ENCODE measurements around the gene ACTL7A. TPM values are rescaled to one million over a fixed set of nuclear protein-coding genes. Genes with fewer than 3 reads are reported as not detected.

ACTL7A gene
- total and polyA plus RNA-seq, 2 of the 13 experiments (the other 11 are each of a cell fraction or from before 2014, with no cell fraction given) = not detected

GRCh38 chr9:108836781-108837180, 25.3 kb upstream of the ACTL7A start:
- intact Hi-C loops (cut with micrococcal nuclease; ENCODE audit: unreplicated experiment) = no loop called here
- Histone ChIP-seq H3K27me3 (ENCODE audit: control insufficient read depth in 1 of 2, insufficient read depth in 2 of 2, low read length in 2 of 2) (no peaks in the 10 kb centered on the region), H3K27ac (ENCODE audit: extremely low read length, insufficient read depth, low read length) (no peak overlapping the region), H4K20me1 (ENCODE audit: insufficient read depth, low read length) (no peaks in the 10 kb centered on the region), H2AFZ (ENCODE audit: low read length) (no peak overlapping the region), H3K4me3 (replicated peaks in 1 of 3; ENCODE audit: insufficient read depth in 1 of 3, low read depth in 2 of 3, low read length in 3 of 3) (no peak overlapping the region), H3K9me3 (ENCODE audit: low read length) (no peaks in the 10 kb centered on the region), H3K79me2 (ENCODE audit: insufficient read depth, low read length) (no peaks in the 10 kb centered on the region), H3K4me1 (ENCODE audit: insufficient read depth, low read length) (peaks cover 32% of the 10 kb centered on the region), H3K4me2 (ENCODE audit: low read depth, low read length) (no peak overlapping the region), H3K36me3 (replicated peaks in 1 of 2; ENCODE audit: control insufficient read depth in 1 of 2, insufficient read depth in 2 of 2, low read length in 2 of 2) (no peaks in the 10 kb centered on the region), H3K9ac (ENCODE audit: insufficient read depth, low read depth, low read length) (no peak overlapping the region)
- CTCF ChIA-PET (ENCODE audit: low intra/inter-chr PET ratio, low total read pairs) = no interaction called here
- TF ChIP-seq TCF7 (IDR thresholded peaks at IDR 0.05; ENCODE audit: low read depth) (no peak), ZNF615 (CRISPR knock-in tag; IDR thresholded peaks at IDR 0.05; ENCODE audit: borderline replicate concordance) (no peak), ZNF574 (CRISPR knock-in tag; IDR thresholded peaks at IDR 0.05) (no peak), ZMYM3 (CRISPR knock-in tag; IDR thresholded peaks at IDR 0.05) (no peak), KAT8 (CRISPR knock-in tag; IDR thresholded peaks at IDR 0.05) (no peak), IRF2 (CRISPR knock-in tag; IDR thresholded peaks at IDR 0.05) (no peak), TCF7L2 (IDR thresholded peaks at IDR 0.05; ENCODE audit: low read depth, low read length) (no peak), HNF1A (IDR thresholded peaks at IDR 0.05; ENCODE audit: low read depth) (no peak), HNF1A (CRISPR knock-in tag; IDR thresholded peaks at IDR 0.05; ENCODE audit: borderline replicate concordance) (no peak), HHEX (CRISPR knock-in tag; IDR thresholded peaks at IDR 0.05) (no peak), ZNF224 (CRISPR knock-in tag; IDR thresholded peaks at IDR 0.05) (no peak), SMARCC2 (IDR thresholded peaks at IDR 0.05) (no peak), ZNF674 (CRISPR knock-in tag; IDR thresholded peaks at IDR 0.05; ENCODE audit: low read depth) (no peak), PLRG1 (conservative IDR thresholded peaks at IDR 0.05) (no peak), ARHGAP35 (CRISPR knock-in tag; IDR thresholded peaks at IDR 0.05; ENCODE audit: borderline replicate concordance) (no peak), RBAK (CRISPR knock-in tag; IDR thresholded peaks at IDR 0.05) (no peak), JUN (CRISPR knock-in tag; IDR thresholded peaks at IDR 0.05) (no peak), GMEB2 (CRISPR knock-in tag; IDR thresholded peaks at IDR 0.05; ENCODE audit: low read depth) (no peak), ZNF235 (CRISPR knock-in tag; IDR thresholded peaks at IDR 0.05; ENCODE audit: borderline replicate concordance) (no peak)
- WGBS (ENCODE audit: low lambda C conversion rate) = 53% methylated on average over 5 of the region's 5 CpGs
- DNase-seq (ENCODE audit: low spot score) (no peak), ATAC-seq (no peak), FAIRE-seq (no peak)
- BruUV-seq (replicated peaks) = no TSS peak
- in situ Hi-C loops (cut with HindIII; ENCODE audit: extremely low pct_ligation_motif_present, low pct_unique_long_range_greater_than_20kb) = no loop called here
- POLR2A ChIA-PET = interaction anchor here (1.4 kb wide), 1 partner anchor 61 kb away, joined by 6 read pairs; no protein-coding TSS in a partner anchor

Data from HepG2 (cell line).